A549 (cell line): Measurements from ENCODE around the gene PLA2G4A.

Experiments
- CTCF ChIP-seq: fragments of >200 bp; sonication (Bioruptor Twin); formaldehyde crosslinking; IDR thresholded peaks from 3 replicates; pipeline ENCODE4 v1.5.1; 2016
- HOXA7 ChIP-seq: fragments of 250-450 bp; sonication (Bioruptor Pico); IDR thresholded peaks from 2 replicates; pipeline ENCODE4 v1.5.0; 2020; ENCODE audit warnings: mild to moderate bottlenecking, moderate library complexity
- POLR2AphosphoS2 ChIP-seq: conservative IDR thresholded peaks from 2 replicates; pipeline ENCODE4 v1.6.1; 2012; ENCODE audit warnings: low read length, improper control_type of control experiment, inconsistent platforms
- RARB ChIP-seq: fragments of 250-450 bp; sonication (Bioruptor Pico); IDR thresholded peaks from 2 replicates; pipeline ENCODE4 v1.8.0; 2021; ENCODE audit warnings: mild to moderate bottlenecking, moderate library complexity
- REST ChIP-seq: fragments of 200-600 bp; sonication (generic); IDR thresholded peaks from 2 replicates; pipeline ENCODE4 v1.6.1; 2016; ENCODE audit warnings: antibody characterized with exemption, mild to moderate bottlenecking, moderate library complexity
- RNF2 ChIP-seq: fragments of 200-600 bp; sonication (generic); IDR thresholded peaks from 2 replicates; pipeline ENCODE4 v1.6.1; 2016; ENCODE audit warnings: low read depth, mild to moderate bottlenecking, antibody characterized with exemption, moderate library complexity, borderline replicate concordance

GRCh38 chr1:186843931-186844330 lies 15.2 kb downstream of the PLA2G4A start:
- TF ChIP-seq REST = no peak
- no peak for TF ChIP-seq RNF2
- no peak for TF ChIP-seq CTCF
- TF ChIP-seq RARB (CRISPR knock-in tag) = no peak
- TF ChIP-seq POLR2AphosphoS2 = no peak
- TF ChIP-seq HOXA7 (CRISPR knock-in tag) = no peak
